Posterior cingulate gyrus (tissue), 11 donors: ENCODE measurements around the gene DDX41.

Experiments used
- DNase-seq, 10 donors: peaks; one replicate each; pipeline versions ENCODE4 v3.0.0 to v3.0.0-alpha.2; 2020 to 2021; ENCODE audit warnings: mixed read lengths in 3 of 10
- intact Hi-C: fragments of 100-400 bp; cut with DNase I; formaldehyde crosslinking; loops from one replicate; pipeline ENCODE4 v1.15.1; 2023

The DDX41 gene

DNA sequence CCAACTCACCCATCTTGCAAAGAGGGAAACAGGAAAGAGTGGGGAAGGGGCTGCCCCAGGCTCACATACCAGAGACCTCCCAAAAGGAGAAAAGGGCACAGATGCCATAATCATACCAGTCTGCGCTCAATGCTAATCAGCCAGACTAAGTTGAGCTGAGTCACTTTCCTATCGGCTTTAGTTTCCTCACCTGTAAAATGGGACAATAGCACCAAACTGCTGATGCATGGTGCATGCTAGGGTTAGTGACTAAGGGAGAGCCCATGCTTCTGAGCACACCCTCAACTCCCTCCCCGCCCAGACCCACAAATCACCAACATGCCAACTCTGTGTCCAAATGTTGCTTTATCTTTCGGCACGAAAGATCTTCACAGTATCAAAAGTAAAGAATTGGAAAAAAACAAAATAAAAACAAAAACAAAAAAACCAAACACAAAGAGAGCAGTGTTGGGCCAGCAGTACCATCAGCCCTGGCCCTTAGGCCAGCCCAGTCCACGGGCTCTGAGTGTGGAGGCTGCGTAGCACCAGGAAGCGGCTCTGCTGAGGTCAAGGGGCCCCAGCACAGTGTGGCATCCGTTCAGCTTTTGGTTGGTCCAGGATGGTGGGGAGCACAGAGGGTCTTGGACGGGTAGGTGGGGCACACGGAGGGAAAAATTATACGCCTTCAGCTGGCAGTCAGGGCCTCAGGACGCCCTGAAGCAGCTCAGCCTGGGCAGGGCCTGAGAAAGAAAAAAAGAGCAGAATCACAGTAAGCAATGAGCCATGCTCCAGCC, 2.9 kb upstream of the DDX41 start:
- DNase-seq = peak in 3 of 10 donors; percentile 15 to 57 (median 35)
- intact Hi-C loops = no loop called here

DNA sequence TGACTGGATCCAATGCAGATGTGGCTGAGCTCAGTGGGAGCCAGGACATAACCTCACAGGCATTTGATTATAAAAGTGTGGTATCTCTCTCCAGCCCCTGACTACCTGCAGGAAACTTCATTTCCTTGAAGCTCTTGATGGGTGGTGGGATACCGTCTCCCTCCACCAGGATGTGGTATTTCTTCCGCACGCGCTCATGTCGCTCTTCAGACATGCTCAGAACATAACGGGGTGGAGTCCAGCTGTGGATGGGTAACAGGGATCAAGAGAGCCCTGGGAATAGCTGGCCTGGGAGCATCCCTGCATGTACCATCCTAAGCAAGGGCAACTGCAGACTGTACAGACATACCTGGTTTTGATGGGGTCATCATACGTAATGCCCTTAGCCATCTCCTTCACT, 1.2 kb downstream of the DDX41 start:
- peak in 1 of 10 donors; percentile 28 for DNase-seq
- intact Hi-C loops = no loop called here

DNA sequence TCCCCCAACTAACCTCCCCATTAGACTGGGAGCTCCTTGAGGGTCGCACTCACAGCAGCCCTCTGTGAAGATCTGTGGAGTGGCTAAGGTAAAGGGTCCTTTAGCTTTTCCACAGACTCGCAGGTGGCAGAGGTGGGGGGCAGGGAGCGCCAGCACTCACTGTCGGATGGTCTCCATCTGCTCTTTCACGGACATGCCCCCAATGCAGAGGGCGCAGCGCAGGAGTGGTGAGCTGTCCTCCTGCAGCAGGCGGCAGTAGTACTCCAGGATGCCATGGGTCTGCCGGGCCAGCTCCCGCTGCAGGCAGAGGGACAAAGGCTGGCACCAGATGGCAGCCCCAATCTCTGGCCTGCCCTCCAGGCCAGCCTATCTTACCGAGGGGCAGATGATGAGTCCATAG, 2.2 kb downstream of the DDX41 start:
- intact Hi-C loops = no loop called here
- DNase-seq = peak in 1 of 10 donors; percentile 27

DNA sequence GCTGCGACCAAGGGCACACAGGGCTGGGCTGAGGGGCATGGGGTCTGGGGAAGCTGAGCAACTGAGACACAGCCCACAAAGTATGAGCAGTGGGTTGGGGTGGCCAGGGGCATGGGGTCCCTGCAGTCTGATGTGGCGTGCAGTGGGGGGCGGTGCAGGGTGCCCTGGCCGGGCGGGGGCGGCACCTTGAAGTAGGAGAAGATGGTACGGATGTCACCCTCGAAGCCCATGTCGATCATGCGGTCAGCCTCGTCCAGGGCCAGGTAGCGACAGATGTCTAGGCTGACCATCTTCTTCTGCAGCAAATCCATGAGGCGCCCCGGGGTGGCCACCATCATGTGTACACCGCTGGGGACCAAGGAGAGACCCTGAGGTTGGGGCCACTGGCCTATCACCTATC, 3.3 kb downstream of the DDX41 start:
- DNase-seq = peak in 1 of 10 donors; percentile 28
- intact Hi-C loops = no loop called here

DNA sequence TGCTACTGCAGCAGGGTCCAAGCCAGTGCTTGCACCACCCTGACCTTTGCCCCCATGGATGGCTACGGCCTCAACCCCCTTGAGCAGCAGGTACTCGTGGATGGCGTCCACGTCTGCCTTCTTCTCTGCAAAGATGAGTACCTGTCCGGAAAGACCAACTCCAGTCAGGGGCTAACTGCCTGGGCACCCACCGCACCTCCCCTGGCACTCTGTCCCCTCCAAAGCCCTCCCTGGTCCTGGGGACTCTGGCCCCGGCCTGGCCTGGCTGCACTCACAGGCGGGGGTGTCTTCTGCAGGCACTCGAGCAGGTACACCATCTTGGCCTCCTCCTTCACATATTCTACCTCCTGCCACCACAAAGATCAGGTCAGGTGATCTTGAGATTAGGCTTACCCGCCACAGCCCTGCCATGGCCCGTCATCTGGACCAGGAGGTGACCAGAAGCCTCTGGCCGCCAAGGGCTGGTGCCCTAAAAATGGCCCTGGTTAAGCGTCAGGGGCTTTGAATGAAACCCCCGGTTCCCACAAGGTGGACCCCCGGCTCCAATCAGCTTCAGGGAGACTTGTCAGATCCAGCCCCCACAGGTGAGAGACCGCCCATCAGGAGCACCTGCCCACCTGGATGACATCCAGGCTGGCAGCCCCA, 3.9 kb downstream of the DDX41 start:
- peak in 1 of 10 donors; percentile 58 for DNase-seq
- intact Hi-C loops = no loop called here

DNA sequence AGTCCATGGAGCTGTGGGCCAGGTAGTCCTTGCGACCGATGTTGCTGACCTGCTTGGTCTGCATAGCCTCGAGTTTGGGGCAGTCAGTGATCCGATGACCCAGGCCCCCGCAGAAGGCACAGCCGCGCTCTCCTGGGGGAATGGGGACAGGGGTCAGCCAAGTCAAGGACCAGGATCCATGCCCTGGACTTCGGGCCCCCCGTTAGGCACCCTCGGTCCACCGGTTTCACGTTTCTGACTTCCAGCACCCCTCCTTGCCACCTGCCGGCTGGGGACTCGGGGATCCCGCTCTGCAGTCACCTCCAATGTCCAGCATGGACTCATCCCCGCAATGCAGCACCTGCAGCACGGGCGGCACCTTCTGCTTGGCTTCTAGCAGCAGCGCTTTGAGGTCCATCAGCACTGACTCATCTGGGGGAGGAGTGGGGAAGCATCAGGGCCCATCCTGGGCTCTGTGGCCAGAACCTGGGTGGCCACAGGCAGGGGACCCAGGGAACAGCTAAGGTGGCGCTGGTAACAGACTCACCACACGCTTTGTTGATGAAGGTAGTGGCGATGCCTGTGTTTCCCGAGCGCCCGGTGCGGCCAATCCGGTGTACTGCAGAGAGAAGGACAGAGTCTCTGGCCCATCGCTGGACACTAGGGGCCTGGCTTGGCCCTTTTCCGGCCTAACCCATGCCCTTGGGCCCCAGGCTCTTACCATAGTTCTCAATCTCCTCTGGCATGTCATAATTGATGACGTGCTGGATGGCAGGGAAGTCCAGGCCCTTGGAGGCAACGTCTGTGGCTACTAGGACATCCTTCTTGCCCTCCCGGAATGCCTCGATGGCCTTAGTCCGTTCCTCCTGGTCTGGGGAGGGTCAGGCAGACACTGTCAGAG, 4.7 kb downstream of the DDX41 start:
- DNase-seq = peak in 1 of 10 donors; percentile 56

DNA sequence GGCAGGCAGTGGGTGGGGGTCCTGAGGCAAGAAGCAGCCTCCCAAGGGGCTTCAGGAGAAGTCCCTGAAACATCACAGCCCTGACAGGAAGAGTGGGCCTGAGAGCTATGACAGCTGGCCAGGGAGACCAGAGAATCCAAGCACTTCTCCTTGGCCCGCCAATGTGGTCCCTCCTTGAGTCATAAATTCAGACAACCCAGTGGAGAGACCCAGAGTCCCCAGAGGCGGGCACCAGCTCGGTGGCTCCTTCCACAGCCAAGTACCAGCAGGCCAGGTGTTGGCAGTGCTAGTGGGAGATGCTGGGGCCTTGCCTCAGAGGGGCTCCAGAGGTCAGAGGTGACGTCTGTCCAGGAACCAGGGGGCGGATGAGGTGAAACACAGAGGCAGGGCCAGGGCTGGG, 5.6 kb downstream of the DDX41 start:
- no peak for DNase-seq
- intact Hi-C loops = no loop called here

More for the DNA sequence above, 4.7 kb downstream of the DDX41 start:
- intact Hi-C loops = no loop called here

DNA sequence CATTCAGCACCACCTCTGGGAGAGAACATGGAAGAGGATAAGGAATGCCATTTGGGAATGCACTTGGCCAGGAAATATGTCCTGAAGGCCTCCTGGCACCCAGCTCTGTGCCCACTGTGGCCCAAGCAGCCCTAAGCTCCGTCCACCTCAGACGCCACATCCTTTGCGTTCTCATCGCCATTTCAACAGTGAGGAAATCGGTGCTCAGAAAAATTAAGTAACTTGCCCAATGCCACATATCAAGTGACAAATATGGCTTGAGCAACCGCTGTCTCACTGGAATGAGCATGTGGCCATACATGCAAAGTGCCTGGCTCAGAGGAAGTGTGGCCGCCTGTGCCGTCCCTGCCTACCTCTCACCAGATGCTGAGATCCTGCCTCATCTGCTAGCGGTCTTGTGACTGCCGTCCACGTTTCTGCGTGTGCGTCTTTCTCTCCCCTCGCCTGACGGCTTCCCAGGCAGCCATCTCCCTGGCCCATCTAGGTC, 6.2 kb downstream of the DDX41 start:
- intact Hi-C loops = no loop called here
- peak in 1 of 10 donors; percentile 45 for DNase-seq

DNA sequence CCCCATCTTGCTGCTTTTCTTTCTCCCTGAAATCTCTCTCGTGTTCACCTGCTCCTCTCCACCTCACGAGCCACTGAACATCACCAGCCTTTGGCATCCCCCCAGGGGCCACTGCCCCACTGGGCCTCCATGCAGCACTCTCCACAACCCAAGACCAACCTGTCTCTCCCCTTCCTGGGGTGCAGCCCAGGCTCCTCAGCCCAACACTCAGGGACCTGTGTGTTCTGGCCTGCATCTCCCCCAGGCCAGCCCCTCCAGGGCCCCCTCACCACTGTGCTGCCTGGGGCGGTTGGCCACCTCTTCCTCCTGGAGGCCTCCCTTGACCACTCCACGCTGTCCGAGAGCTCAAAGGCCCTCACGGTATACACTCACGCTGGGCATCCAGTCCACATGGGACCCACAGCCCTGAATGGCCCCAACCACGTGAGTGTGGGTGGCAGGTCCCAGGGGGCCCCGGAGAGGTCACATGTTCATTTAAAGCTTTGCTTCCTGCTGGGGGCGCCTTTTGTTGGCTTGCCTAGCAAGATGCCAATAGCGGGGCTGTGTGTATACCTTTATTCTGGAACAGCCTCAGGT, 6.7 kb downstream of the DDX41 start:
- no peak for DNase-seq
- intact Hi-C loops = no loop called here

DNA sequence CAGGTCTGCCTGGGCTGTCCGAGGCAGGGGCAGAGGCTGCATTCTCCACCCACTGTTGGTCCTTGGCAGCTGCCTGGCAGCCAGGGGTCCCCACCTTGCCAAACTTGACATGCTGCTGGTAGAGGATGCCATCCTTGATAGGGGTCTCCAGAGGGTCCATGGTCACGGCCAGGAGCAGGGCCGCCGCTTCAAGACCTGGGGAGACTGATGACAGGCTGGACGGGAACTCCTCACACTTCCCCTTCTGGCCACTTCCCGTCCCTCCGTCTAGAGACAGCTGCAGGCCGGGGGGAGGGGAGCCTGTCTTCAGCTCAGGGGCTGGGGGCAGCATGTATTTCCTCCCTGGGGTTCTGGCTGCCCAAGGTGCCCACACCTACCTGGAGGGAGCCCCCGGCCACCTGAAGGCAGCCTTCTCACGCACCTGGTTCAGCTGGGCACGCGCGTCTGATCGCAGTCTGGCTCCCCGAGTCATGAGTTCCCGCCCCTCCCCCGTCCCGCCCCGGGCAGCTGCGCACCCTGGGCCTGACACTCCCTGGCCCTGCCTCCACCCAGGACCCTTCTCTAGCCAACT, 7.3 kb downstream of the DDX41 start, which contains the start of gene DOK3:
DOK3 (minus strand) TSS at position 446 of the 571 bp plus-strand sequence; CDS start at position 160, 286 bp downstream.
- no peak for DNase-seq
- intact Hi-C loops = no loop called here

DNA sequence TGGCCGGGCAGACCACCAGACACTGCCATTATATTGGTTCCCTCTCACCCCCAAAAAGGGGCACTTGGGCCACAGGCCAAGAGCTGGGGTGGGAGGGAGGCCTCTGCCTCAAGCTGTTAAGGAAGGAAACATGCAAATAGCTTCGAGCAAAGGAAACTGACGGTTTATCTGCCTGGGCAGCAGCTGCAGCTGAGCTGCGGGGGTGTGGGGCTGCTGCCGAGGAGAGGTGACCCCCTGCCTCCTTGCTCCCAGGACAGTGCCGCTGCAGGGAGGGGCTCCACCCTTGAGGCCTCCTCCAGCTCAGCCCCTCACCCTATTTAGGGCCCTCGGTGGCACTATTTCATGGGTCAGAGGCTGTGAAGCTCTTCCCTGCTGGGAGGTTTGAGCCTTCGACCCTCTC, 7.9 kb downstream of the DDX41 start:
- DNase-seq = no peak
- intact Hi-C loops = no loop called here

DNA sequence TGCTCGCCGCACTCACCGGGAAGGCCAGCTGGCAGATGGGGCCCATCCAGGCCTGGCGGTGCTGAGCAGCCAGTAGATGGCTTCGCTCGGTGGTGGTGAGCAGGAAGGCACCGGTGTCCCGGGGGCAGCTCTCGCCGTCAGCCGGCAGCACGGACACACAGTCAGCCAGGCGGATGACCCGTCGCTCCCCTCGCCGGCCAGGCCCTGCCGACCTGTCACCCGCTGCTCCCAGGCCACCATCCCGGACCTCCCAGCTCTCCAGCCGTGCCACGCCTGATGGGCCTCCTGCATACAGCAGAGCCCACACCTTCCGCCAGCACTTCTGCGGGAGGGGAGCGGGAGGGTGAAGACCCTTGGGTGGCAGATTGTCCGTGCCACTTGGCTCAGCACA, 8.5 kb downstream of the DDX41 start:
- DNase-seq = peak in 2 of 10 donors; percentile 69 to 83
- intact Hi-C loops = no loop called here

DNA sequence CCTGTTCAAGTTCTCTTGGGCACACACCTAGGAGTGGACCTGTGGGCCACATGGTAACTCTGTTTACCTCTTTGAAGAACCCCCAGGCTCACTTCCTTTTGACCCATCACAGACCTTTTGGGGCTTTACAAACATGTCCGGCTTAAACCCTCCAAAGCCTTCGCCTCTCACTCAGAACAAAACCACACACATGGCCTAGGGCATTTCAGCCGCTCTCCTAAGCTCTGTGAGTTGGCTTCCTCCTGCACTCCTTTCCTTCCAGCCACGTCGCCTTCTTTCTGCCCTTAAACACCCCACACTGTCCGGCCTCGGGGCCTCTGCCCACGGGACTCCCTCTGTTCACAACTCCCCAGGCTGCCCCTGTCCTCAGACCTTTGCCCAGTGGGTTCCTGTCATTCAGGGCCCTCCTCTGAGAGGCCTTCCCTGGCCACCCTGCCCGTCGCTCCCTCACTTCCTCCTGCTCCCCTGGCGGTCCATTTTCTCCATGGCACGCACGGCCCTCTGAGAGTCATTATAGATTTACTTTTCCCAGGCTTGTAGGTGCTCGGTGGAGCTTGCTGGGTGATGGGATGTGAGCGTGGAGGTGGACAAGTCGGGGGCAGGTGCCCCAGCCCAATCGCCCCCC, 9.1 kb downstream of the DDX41 start:
- DNase-seq = no peak
- intact Hi-C loops = no loop called here

DNA sequence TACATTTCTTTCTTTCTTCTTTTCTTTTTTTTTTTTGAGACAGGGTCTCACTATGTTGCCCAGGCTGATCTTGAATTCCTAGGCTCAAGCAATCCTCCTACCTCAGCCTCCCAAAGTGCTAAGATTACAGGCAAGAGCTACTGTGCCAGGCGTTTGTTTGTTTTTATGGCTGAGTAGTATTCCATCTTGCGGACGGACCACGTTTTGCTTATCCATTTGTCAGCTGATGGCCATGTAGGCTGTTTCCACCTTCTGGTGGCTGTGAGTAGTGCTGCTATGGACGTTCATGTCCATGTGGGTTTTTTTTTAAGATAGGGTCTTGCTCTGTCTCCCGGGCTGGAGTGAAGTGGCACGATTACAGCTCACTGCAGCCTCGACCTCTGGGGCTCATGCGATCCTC, 9.6 kb downstream of the DDX41 start:
- intact Hi-C loops = no loop called here
- DNase-seq = no peak

DNA sequence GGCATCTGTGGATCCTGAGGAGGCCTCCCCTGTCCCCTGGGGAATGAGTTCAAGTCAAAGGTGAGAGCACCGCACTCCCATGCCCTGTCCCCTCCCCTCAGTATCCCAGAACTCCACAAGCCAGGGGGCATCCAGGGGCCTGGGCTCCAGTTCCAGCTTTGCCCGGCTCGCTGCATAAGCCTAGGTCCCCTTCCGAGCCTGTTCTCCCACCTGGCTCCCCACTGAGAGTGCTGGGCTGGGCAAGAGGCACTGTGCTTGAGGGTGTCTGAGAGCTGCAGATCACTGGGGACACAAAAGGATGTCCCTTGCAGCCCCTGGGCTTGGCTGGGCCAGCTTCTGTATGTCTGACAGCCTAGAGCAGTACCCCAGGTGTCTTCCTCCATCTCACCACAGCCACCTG, 11.7 kb downstream of the DDX41 start:
- intact Hi-C loops = no loop called here
- DNase-seq = no peak

DNA sequence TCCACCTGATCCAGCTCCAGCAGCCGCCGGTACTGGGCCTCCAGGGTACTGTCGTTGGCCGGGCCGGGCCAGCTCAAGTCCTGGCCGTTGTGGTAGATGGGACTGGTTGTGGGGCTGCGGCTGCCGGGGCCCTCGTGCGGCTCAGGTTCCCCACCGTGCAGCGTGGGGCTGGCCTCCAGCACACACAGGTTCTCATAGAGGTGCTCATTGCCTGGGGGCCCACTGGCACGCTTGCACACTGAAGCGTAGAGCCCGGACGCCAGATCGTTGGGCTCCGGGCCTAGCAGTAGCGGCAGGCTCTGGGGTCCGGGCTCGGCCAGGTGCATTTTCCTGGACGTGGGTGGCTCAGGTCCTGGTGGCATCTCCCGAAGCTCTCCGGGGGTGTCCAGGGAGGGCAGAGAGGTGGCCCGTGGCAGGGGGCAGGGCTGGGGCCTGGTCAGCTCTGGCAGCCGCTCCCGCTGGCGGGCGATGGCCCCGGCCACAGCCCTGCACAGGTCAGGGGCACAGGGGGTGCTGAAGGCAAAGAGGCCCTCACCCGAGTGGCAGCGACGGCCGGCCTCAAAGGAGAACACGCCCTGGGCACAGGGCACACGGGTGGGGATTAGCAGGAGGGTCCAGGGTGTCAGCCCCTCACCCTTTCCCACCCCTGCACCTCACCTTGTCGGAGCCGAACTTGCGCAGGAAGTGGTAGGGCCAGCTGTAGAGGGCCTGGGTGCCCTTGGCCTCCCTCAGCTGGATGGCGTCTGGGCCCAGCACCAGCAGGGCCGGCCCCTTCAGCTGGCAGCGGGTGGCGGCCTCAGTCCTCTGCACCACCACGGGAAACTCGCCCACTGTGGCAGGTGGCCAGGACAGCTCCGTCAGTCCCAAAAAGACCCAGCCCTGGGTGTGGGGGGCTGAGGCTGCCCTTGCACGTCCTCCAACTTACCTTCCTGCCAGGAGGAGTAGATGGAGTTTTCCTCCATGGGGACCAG, 12.4 kb downstream of the DDX41 start:
- intact Hi-C loops = no loop called here
- peak in 2 of 10 donors; percentile 52 to 77 for DNase-seq

DNA sequence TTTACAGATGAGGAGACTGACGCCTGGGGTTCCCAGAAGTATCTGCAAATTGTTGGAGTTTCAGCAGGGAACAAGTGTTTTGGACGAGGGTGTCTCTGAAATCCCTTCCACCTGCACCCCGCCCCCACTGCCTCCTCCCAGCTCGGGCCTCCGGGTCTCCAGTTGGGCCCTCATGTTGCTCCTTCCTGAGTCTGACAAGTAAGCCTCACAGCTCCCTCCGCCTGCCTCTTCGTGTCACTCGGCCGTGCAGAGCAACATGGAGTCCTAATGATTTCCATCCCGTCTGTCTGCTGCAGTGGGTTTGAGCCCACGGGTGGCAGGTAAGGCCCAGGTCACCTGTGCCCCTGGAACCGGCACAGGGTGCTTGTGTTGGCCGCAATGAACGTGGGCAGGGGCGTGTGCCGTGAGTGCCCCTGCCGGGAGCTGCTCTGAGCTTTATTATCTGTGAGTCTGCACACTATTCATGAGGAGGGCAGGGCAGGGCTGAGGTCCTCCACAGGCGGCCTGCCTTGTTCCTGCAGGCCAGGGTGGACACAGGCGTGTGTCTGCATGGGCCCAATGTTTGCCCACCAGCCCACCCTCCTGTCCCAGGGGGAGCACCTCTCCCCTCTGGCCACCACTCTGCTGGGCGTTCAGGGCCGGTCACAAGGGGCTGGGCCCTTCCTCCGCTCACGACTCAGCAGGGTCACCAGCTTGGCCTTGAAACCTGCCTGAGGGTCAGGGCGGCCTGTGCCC, 13.2 kb downstream of the DDX41 start:
- peak in 1 of 10 donors; percentile 75 for DNase-seq

DNA sequence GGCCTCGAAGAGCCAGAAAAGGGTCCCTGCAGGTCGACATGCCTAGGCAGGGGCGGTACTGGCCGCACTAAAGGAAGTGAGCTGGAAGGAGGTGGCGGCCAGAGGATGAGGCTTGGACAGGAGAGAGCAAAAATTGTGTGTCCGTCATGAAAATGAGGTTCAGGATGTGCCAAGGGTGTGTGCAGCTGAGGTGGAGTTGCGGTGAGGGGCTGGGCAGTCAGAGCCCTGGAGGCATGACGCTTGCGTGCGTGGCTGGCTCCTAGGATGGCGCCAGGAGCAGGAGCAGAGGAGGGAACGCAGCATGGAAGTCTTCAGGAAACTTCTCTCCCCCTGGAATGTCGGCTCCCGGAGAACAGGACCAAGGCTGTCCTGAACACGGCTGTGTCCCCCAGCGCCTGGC, 13.9 kb downstream of the DDX41 start:
- intact Hi-C loops = no loop called here
- DNase-seq = no peak

More for the DNA sequence above, 13.2 kb downstream of the DDX41 start:
- intact Hi-C loops = no loop called here
